Mesendoderm (in vitro differentiated cells): ENCODE data around the gene C1RL.

Experiments used
- DNase-seq: peaks from one replicate; pipeline ENCODE4 v3.0.0; 2013
- H2AK5ac ChIP-seq: 2 replicates; pipeline ENCODE4 v1.6.1; 2013; ENCODE audit warnings: low read length, inconsistent platforms
- H2BK120ac ChIP-seq: 2 replicates; pipeline ENCODE4 v1.6.1; 2013; ENCODE audit warnings: low read depth, mild to moderate bottlenecking, low read length, moderate library complexity, mixed read lengths
- H2BK15ac ChIP-seq: replicated peaks from 2 replicates; pipeline ENCODE4 v1.6.1; 2013; ENCODE audit warnings: low read depth, mild to moderate bottlenecking, moderate library complexity
- H2BK5ac ChIP-seq: 2 replicates; pipeline ENCODE4 v1.6.1; 2013; ENCODE audit warnings: low read length, inconsistent platforms
- H3K18ac ChIP-seq: 2 replicates; pipeline ENCODE4 v1.6.1; 2013; ENCODE audit warnings: mild to moderate bottlenecking, low read length, mixed read lengths
- H3K23ac ChIP-seq: one replicate; pipeline ENCODE4 v1.6.1; 2013; ENCODE audit warnings: low read length
- H3K27ac ChIP-seq: 2 replicates; pipeline ENCODE4 v1.5.1; 2013; ENCODE audit warnings: low read depth, mild to moderate bottlenecking, inconsistent platforms, low read length, moderate library complexity
- H3K27me3 ChIP-seq: 2 replicates; pipeline ENCODE4 v1.6.1; 2013; ENCODE audit warnings: low read length, control low read depth, mild to moderate bottlenecking, inconsistent platforms; ENCODE audit not compliant: insufficient read depth, poor library complexity
- H3K36me3 ChIP-seq: 2 replicates; pipeline ENCODE4 v1.6.1; 2013; ENCODE audit warnings: low read length, inconsistent platforms; ENCODE audit not compliant: control insufficient read depth, insufficient read depth
- H3K4ac ChIP-seq: one replicate; pipeline ENCODE4 v1.6.1; 2013; ENCODE audit warnings: low read depth, mild to moderate bottlenecking, low read length, moderate library complexity
- H3K4me1 ChIP-seq: 2 replicates; pipeline ENCODE4 v1.6.1; 2013; ENCODE audit warnings: low read depth, low read length, inconsistent platforms; ENCODE audit not compliant: control insufficient read depth
- H3K4me2 ChIP-seq: 2 replicates; pipeline ENCODE4 v1.6.1; 2013; ENCODE audit warnings: low read length
- H3K4me3 ChIP-seq: 2 replicates; pipeline ENCODE4 v1.5.1; 2013; ENCODE audit warnings: mild to moderate bottlenecking, low read length
- H3K56ac ChIP-seq: one replicate; pipeline ENCODE4 v1.6.1; 2013; ENCODE audit warnings: low read length
- H3K79me1 ChIP-seq: 2 replicates; pipeline ENCODE4 v1.6.1; 2013; ENCODE audit warnings: low read length, inconsistent platforms
- H3K79me2 ChIP-seq: 2 replicates; pipeline ENCODE4 v1.6.1; 2013; ENCODE audit warnings: mild to moderate bottlenecking, low read length; ENCODE audit not compliant: control insufficient read depth, insufficient read depth
- H3K9ac ChIP-seq: 2 replicates; pipeline ENCODE4 v1.6.1; 2013; ENCODE audit warnings: low read length, inconsistent platforms
- H4K5ac ChIP-seq: one replicate; pipeline ENCODE4 v1.6.1; 2013; ENCODE audit warnings: low read length
- H4K8ac ChIP-seq: one replicate; pipeline ENCODE4 v1.6.1; 2013; ENCODE audit warnings: low read depth, mild to moderate bottlenecking, control low read depth, low read length, moderate library complexity
- WGBS: extraction: QIAGEN DNeasy Blood & Tissue Kit; methylation state at CpG from one replicate; pipeline ENCODE4 v1.1.7; 2013; ENCODE audit warnings: low lambda C conversion rate, missing lambda C conversion rate; ENCODE audit not compliant: insufficient coverage; ENCODE audit errors: extremely low coverage; 5-methylcytosine and 5-hydroxymethylcytosine counted together

Gene C1RL

DNA sequence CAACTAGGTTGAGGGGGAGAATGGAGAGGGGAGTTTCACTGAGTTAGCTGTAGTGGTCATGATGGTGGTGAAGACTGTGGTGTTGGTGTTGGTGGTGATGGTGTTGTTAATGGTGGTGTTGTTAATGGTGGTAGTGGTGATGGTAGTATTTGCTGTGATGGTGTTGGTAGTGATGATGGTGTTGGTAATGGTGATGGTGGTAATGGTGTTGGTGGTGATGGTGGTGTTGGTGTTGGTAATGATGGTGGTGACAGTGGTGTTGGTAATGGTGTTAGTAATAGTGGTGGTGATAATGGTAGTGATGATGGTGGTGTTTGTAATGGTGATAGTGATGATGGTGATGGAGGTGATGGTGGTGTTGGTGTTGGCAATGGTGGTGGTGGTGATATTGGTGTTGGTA, 25.9 kb downstream of the C1RL start:
- no peak overlapping the region for H2AK5ac ChIP-seq
- H3K56ac ChIP-seq, result no peak overlapping the region
- no peaks in the 10 kb centered on the region for H3K36me3 ChIP-seq
- no peak for DNase-seq
- H3K79me1 ChIP-seq, result no peaks in the 10 kb centered on the region
- no peak overlapping the region for H3K4me2 ChIP-seq
- no peak overlapping the region for H4K5ac ChIP-seq
- no peak overlapping the region for H3K27ac ChIP-seq
- H4K8ac ChIP-seq, result no peak overlapping the region
- no peak overlapping the region for H3K4ac ChIP-seq
- no peak overlapping the region for H3K18ac ChIP-seq
- no peaks in the 10 kb centered on the region for H3K27me3 ChIP-seq
- no peak overlapping the region for H3K9ac ChIP-seq
- no peaks in the 10 kb centered on the region for H3K4me1 ChIP-seq
- H2BK15ac ChIP-seq, result no peak overlapping the region
- no peak overlapping the region for H3K4me3 ChIP-seq
- no peak overlapping the region for H2BK120ac ChIP-seq
- no peak overlapping the region for H2BK5ac ChIP-seq
- no peaks in the 10 kb centered on the region for H3K79me2 ChIP-seq
- no peak overlapping the region for H3K23ac ChIP-seq

DNA sequence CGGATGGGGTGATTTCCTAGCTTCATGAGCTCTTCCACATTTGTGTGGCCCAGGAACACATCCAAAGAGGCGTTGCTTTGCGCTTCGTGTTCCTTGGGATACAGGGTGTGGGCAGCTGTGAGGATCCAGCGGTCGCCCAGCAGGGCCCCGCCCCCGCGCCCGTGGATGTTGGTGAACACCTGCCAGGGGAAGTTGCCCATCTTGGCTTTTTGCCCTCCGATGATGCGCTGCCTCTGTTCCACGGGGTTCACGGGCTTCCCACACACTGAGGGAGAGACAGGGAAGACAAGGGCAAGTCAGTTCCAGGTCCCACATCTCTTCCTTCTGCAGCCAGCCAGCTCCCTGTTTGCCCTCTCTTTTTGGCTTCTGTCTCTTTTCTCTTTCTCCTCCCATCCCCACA, 28.0 kb downstream of the C1RL start:
- Histone ChIP-seq H3K9ac (no peak overlapping the region), H3K36me3 (no peaks in the 10 kb centered on the region), H2BK5ac (no peak overlapping the region), H3K4ac (no peak overlapping the region), H2BK15ac (no peak overlapping the region), H2BK120ac (no peak overlapping the region), H3K27me3 (no peaks in the 10 kb centered on the region), H4K8ac (no peak overlapping the region), H3K79me2 (no peaks in the 10 kb centered on the region), H4K5ac (no peak overlapping the region), H3K4me1 (no peaks in the 10 kb centered on the region), H3K79me1 (no peaks in the 10 kb centered on the region), H2AK5ac (no peak overlapping the region), H3K4me3 (no peak overlapping the region), H3K4me2 (no peak overlapping the region), H3K27ac (no peak overlapping the region), H3K56ac (no peak overlapping the region), H3K18ac (no peak overlapping the region), H3K23ac (no peak overlapping the region)
- DNase-seq, result no peak
- WGBS, result no CpG with 5 or more reads among the region's 14 CpGs

DNA sequence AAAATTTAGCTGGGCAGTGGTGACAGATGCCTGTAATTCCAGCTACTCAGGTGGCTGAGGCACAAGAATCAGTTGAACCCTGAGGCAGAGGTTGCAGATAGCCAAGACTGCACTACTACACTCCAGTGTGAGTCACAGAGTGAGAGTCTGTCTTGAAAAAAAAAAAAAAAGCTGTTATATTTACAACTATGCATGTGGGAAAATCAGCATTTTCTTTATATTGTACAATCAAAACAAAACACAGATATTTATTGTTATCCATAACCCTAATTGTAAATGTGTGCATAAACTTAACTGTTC, 29.2 kb downstream of the C1RL start:
- no peak overlapping the region for H3K18ac ChIP-seq
- H3K79me2 ChIP-seq, result no peaks in the 10 kb centered on the region
- H3K9ac ChIP-seq, result no peak overlapping the region
- no peak overlapping the region for H2BK15ac ChIP-seq
- no peak overlapping the region for H2BK5ac ChIP-seq
- no peak overlapping the region for H3K4ac ChIP-seq
- no peak overlapping the region for H3K23ac ChIP-seq
- no peaks in the 10 kb centered on the region for H3K79me1 ChIP-seq
- no peak overlapping the region for H3K4me3 ChIP-seq
- no peaks in the 10 kb centered on the region for H3K4me1 ChIP-seq
- no peak overlapping the region for H4K5ac ChIP-seq
- no peaks in the 10 kb centered on the region for H3K36me3 ChIP-seq
- no peak overlapping the region for H2AK5ac ChIP-seq
- no peak overlapping the region for H4K8ac ChIP-seq
- no peak overlapping the region for H3K4me2 ChIP-seq
- H2BK120ac ChIP-seq, result no peak overlapping the region
- no peak for DNase-seq
- no peak overlapping the region for H3K27ac ChIP-seq
- no peak overlapping the region for H3K56ac ChIP-seq
- H3K27me3 ChIP-seq, result no peaks in the 10 kb centered on the region

DNA sequence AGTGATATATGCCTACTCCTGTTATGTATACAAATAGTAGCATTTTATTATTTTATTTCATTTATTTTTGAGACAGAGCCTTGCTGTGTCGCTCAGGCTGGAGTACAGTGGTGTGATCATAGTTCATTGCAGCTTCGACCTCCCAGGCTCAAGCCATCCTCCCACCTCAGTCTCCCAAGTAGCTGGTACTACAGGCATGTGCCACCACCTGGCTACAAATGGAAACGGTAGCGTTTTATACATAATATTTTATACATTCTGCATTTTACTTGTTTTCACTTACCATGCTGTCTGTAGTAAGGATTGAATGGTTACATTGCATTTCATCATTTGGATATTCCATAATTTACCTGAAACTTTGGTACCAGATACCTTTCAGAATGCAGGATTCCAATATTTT, 30.9 kb downstream of the C1RL start:
- Histone ChIP-seq H3K18ac (no peak overlapping the region), H4K8ac (no peak overlapping the region), H3K4me2 (no peak overlapping the region), H2BK120ac (no peak overlapping the region), H3K4me3 (no peak overlapping the region), H3K79me1 (no peaks in the 10 kb centered on the region), H2BK15ac (no peak overlapping the region), H3K4me1 (no peaks in the 10 kb centered on the region), H3K79me2 (no peaks in the 10 kb centered on the region), H3K36me3 (no peaks in the 10 kb centered on the region), H2BK5ac (no peak overlapping the region), H3K23ac (no peak overlapping the region), H3K4ac (no peak overlapping the region), H3K27ac (no peak overlapping the region), H3K9ac (no peak overlapping the region), H4K5ac (no peak overlapping the region), H2AK5ac (no peak overlapping the region), H3K27me3 (no peaks in the 10 kb centered on the region), H3K56ac (no peak overlapping the region)
- no peak for DNase-seq
- WGBS, result no CpG with 5 or more reads among the region's 4 CpGs

DNA sequence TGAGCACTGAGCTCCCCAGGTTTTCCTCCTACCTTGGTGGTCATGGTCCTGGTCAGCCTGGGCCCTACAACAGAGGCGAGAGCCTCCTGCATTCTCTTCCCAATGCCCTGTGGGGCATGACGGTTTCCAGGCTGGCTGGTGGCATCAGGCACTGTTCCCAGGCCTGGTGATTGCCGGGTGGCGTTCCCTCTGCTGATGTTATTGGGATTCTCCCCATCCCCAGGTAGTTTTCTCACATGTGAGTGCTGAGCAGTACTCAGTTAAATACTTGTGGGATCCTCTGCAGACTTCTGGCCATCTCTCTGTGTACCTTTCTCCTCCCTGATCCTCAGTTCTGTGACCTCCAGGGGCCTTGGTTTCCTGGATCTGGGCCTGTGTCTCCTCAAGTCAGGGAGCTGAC, 32.5 kb downstream of the C1RL start:
- Histone ChIP-seq H3K23ac (no peak overlapping the region), H3K9ac (no peak overlapping the region), H3K79me1 (no peaks in the 10 kb centered on the region), H3K4ac (no peak overlapping the region), H2BK120ac (no peak overlapping the region), H4K5ac (no peak overlapping the region), H3K79me2 (no peaks in the 10 kb centered on the region), H3K4me1 (no peaks in the 10 kb centered on the region), H2AK5ac (no peak overlapping the region), H2BK15ac (no peak overlapping the region), H3K4me3 (no peak overlapping the region), H4K8ac (no peak overlapping the region), H3K36me3 (no peaks in the 10 kb centered on the region), H3K27me3 (no peaks in the 10 kb centered on the region), H3K4me2 (no peak overlapping the region), H2BK5ac (no peak overlapping the region), H3K56ac (no peak overlapping the region), H3K27ac (no peak overlapping the region), H3K18ac (no peak overlapping the region)
- WGBS, result no CpG with 5 or more reads among the region's 4 CpGs
- no peak for DNase-seq

DNA sequence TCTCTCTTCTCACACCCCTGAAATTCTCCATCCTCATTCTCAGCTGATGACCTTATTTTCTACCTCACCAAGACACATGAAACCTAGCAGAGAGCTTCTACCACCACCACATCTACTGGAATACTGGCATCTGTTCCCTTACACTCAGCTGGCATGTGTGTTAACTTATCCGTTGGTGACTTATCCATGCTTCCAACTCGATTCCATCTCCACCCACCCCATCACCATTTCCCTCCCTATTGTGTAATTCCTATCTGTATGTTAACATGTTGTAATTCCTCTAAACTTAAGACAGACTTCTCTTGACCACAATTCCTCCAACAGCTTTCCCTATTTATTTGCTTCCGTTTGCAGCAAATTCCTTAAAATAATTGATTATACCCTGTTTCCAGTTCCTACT, 33.1 kb downstream of the C1RL start:
- H3K36me3 ChIP-seq, result no peaks in the 10 kb centered on the region
- H2BK5ac ChIP-seq, result no peak overlapping the region
- H3K79me2 ChIP-seq, result no peaks in the 10 kb centered on the region
- H3K56ac ChIP-seq, result no peak overlapping the region
- no peak overlapping the region for H3K18ac ChIP-seq
- no peak overlapping the region for H3K4ac ChIP-seq
- H3K9ac ChIP-seq, result no peak overlapping the region
- no peak overlapping the region for H3K4me2 ChIP-seq
- no peaks in the 10 kb centered on the region for H3K4me1 ChIP-seq
- no peak overlapping the region for H4K5ac ChIP-seq
- no peaks in the 10 kb centered on the region for H3K27me3 ChIP-seq
- no CpG with 5 or more reads among the region's 3 CpGs for WGBS
- H2BK120ac ChIP-seq, result no peak overlapping the region
- H3K23ac ChIP-seq, result no peak overlapping the region
- H2BK15ac ChIP-seq, result no peak overlapping the region
- H3K79me1 ChIP-seq, result no peaks in the 10 kb centered on the region
- no peak overlapping the region for H3K4me3 ChIP-seq
- H3K27ac ChIP-seq, result no peak overlapping the region
- DNase-seq, result no peak
- no peak overlapping the region for H4K8ac ChIP-seq
- no peak overlapping the region for H2AK5ac ChIP-seq
